Left renal pelvis (tissue), 4 donors: ENCODE results near the gene LAPTM5. TPM values are rescaled to one million over a fixed set of nuclear protein-coding genes. Genes with fewer than 3 reads are reported as not detected.

Experiments used
- DNase-seq, 4 donors: peaks; one replicate each; pipeline ENCODE4 v3.0.0-alpha.2; 2013; ENCODE audit warnings: low read depth in 4 of 4, low spot score in 3 of 4
- polyA plus RNA-seq, 4 donors: library from polyadenylated mRNA; unstranded; fragments of 120-200 nt; gene quantifications; one replicate each; pipeline ENCODE4 v1.2.1, GENCODE V29; 2013; ENCODE audit not compliant: insufficient read length in 4 of 4

The LAPTM5 gene
- polyA plus RNA-seq, 4 donors = 15.8 to 33.0 (median 17.0) TPM

DNA sequence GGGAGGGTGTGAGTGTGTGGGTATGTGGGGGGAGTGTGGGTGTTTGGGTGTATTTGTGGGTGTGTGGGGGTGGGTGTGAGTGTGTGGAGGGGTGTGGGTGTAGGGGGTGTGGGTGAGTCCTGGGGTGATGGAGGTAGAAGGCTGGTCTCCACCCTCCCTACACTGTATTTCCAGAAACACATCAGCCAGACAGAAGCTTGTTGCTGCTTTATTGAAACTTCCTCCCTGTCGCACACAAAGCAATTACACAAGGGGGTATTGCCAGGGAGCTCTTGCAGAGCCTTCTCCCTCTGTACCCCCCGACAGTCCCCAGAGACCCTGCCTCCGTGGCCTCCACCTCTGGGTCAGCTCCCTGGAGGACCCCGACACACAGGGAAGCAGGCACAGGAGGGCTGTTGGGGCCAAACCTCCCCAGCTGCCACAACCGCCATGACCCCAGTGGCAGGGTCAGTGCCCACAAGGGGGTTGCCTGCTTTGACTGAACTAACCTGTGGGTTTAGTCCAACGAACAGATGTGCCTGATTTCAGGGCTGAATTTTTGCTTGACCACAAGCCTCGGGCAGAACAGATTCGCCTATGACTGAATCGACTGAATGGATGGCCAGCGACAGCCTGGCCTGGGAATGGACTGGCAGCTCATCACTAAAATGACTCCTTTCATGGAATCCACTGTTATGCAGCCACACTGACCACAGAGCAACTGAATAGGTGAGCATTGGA is 25.1 kb downstream of the LAPTM5 start:
- DNase-seq = no peak

GRCh38 chr1:30731806-30732276 is 25.7 kb downstream of the LAPTM5 start:
- DNase-seq = no peak

- no peak for DNase-seq
Observed at GRCh38 chr1:30731109-30731805, 26.3 kb downstream of the LAPTM5 start.

DNA sequence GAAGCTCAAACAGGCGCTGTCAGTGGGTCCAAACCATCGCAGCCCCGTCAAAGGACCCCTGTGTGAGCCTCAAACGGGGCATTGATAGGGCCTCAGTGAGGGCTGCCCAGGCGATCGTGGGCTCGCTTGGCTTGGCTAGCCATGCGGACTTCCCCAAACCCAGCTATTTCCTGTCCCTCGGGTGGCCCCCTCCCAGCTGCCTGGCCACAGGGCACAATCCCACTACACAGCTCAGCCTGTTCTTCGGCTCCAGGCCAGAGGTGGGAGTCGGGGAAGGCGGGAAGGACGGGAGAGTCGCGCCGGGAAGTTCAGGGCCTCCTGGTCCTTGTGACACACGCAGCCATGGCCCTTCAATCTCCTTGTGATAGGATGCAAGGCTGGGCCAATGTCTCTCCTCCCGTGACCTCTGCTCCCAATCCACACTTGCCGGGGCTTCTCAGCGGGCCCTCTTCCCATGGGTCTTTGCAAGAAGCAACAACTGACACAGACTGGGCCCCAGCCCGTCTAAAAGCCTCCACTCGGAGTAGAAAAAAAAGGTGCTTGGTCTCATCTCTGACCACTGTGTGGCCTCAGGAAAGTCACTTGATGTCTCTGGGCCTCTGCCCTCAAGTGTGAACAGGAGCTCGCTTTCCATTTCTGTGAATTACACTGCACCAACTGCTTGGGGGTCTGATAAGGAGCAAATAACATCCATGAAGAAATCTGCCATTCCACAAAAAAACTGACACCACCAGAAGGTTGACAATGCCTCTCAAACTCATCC is 27.0 kb downstream of the LAPTM5 start:
- peak in 1 of 4 donors; percentile 32 for DNase-seq

GRCh38 chr1:30729901-30730300 is 27.7 kb downstream of the LAPTM5 start:
- no peak for DNase-seq

- DNase-seq = no peak
Observed at GRCh38 chr1:30728832-30729638, 28.5 kb downstream of the LAPTM5 start.

DNA sequence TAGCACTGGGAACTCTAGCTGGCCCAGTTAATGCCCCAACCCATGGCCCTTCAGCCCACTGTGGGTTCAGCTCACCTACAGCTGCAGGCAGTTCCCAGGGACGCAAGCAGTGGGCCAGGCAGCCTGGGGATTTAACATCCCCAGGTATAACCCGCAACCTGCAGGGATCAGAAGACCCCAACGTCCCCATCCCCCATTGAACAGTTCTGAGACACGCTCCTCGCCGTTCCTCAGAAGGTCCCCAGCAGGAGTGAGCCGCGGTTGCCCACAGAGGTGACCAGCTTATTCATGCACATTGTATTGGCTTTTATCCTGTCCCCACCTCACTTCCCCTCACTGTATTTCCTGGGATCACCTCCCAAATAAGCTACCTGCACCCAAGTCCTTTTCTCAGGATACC is 29.2 kb downstream of the LAPTM5 start:
- no peak for DNase-seq

GRCh38 chr1:30727824-30728223 is 29.8 kb downstream of the LAPTM5 start:
- DNase-seq = no peak

GRCh38 chr1:30726773-30727684 is 30.5 kb downstream of the LAPTM5 start:
- DNase-seq = no peak

DNA sequence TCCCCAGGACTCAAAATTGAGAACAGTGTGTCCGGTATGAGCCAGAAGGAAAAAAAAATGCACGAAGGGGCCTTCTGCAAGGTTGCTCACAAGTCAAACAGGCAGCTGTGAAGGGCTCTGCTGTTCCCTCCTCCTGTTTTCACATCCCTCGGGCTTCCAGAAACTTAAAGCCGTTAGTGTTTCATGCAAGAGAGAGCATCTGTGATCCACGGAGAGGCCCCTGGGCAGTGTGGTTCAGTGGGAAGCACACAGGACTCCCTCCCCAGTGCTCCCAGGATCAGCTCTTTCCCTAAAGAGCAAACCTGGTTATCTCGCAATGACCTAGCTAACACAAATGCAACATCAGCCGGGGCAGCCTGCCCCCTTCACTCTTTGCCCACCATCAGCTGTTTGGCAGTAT is 31.3 kb downstream of the LAPTM5 start:
- no peak for DNase-seq

GRCh38 chr1:30725450-30726095 is 32.0 kb downstream of the LAPTM5 start:
- DNase-seq = no peak

DNA sequence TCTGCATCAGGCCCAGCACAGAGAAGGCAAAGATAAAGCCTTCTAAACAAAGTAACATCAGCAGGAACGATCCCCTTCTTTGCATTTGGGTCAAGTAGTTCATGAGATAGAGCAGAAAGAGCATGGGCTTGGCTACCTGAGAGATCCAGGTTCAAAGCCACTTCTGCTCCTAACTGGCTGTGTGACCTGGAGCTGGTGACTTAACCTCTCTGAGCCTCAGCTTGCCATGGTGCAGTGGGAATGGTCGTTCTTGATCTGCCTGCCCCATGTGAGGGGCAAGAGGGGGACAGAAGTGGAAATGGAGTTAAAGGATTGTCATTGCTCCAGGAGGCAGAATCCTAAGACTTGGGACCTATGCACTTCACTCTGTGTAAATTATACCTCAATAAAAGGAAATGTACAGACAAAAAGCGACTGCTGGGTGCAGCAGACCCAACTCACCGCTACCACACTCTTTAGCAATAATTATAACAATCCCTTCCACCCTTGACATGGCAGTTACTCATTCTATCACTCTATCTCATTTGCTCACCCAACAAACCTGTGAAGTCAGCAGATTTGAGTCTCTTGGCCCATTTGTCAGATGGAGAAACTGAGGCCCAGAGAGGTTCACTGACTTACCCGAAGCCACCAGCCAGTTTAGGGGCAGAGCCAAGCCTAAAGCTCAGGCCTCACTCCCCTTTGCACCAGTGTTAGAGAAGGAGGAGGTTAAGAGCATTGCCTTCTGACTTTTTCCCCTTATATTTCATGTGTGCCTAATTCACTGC is 32.7 kb downstream of the LAPTM5 start:
- DNase-seq = no peak

- no peak for DNase-seq
Observed at GRCh38 chr1:30724175-30724574, 33.4 kb downstream of the LAPTM5 start.

GRCh38 chr1:30723331-30723755 is 34.2 kb downstream of the LAPTM5 start, which contains the start of gene MATN1:
Gene MATN1, minus strand, starts transcription at chr1:30723585. Its CDS starts 34 bp downstream, at chr1:30723551.
- no peak for DNase-seq

DNA sequence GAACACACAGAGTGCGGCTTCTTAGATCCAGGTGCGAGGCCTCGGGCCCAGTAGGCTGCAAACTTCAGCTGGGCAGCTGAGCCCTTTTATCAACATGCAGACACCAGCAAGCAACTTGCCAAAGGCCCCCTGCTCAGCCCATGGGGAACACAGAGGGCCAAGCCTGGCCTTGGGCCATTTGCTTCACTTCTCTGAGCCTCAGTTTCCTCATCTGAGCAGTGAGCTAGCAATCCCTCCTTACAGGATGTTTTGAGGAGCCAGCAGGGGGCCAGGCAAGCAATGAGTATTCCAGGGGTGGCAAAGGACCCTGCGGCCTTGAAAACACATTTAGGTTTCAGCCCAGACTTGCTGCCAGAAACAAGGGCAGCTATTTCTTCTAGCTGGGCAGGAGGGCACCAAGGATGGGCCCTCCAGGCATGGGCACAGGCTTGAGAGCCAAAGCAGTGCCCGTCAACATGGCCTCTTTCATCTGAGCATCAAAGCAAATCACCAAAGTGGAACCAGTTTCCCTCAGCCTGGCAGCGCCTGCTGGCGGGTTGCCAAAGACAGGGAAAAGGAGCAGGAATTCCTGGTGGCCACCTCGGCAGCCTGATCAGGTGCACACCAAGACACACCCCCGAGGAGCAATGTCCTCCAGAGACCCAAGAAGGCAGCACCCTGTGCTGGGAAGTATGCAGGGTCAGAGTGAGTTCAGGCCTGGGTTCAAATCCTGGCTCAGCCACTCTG is 35.6 kb downstream of the LAPTM5 start:
- peak in 3 of 4 donors; percentile 44 to 55 (median 49) for DNase-seq

DNA sequence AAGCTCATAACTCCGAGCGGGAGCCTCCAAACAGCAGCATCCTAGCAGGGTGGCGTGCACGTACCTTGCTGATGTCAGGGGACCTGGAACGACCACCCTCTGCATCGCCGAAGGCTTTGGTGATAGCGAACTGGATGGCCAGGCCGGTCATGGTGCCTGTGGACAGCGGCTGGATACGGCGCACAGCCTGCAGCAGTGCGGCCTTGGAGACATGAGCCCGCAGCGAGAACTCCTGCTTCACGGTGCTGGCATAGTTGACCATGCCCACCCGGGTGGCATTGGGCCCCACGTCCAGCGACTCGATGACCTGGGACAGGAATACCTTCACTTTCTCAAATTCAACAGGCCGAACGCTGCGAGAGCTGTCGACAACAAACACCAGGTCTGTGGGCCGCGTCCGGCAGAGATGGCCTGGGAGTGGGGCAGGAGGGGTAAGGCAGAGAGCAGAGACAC is 36.2 kb downstream of the LAPTM5 start:
- DNase-seq = no peak
